Upper lobe of left lung (tissue), 6 donors: ENCODE measurements around the gene ASB13. TPM values are rescaled to one million over a fixed set of nuclear protein-coding genes. Genes with fewer than 3 reads are reported as not detected.
"Not testable (repeated sequence)": the region's sequence is repeated elsewhere in the genome, so short reads cannot be mapped to it uniquely, and the experiment has no call there.

Experiments
- ATAC-seq, 2 donors: fragments of 200-7000 bp; cut with Tn5 transposase; one replicate each; pipeline ENCODE4 v1.9.1; 2022; ENCODE audit warnings: mild to moderate bottlenecking in 2 of 2, moderate library complexity in 2 of 2; ENCODE audit not compliant: low FRiP score in 2 of 2
- DNase-seq, 2 donors: peaks; one replicate each; pipeline ENCODE4 v3.0.0-alpha.2; 2019 to 2020
- H3K27ac ChIP-seq, 4 donors: fragments of 200-600 bp; sonication (generic); one replicate each; pipeline ENCODE4 v1.5.1; 2016 to 2019
- H3K27me3 ChIP-seq, 4 donors: fragments of 200-600 bp; sonication (generic); one replicate each; pipeline ENCODE4 v1.5.1; 2017 to 2019
- H3K36me3 ChIP-seq, 4 donors: fragments of 200-600 bp; sonication (generic); one replicate each; pipeline ENCODE4 v1.5.1; 2016 to 2019
- H3K4me1 ChIP-seq, 4 donors: fragments of 200-600 bp; sonication (generic); one replicate each; pipeline ENCODE4 v1.5.1; 2018 to 2019
- H3K4me3 ChIP-seq, 4 donors: fragments of 200-600 bp; sonication (generic); one replicate each; pipeline ENCODE4 v1.5.1; 2017 to 2019; ENCODE audit warnings: mild to moderate bottlenecking in 2 of 4, moderate library complexity in 1 of 4
- H3K9me3 ChIP-seq, 4 donors: fragments of 200-600 bp; sonication (generic); one replicate each; pipeline ENCODE4 v1.5.1; 2018 to 2019
- EP300 ChIP-seq, 4 donors: sonication (generic); formaldehyde crosslinking; IDR thresholded peaks; one replicate each; pipeline ENCODE4 v1.5.1; 2017; ENCODE audit warnings: antibody characterized with exemption in 4 of 4, control low read depth in 2 of 4
- POLR2A ChIP-seq, 4 donors: fragments of 450-650 bp; IDR thresholded peaks; one replicate each; pipeline ENCODE4 v1.5.1; 2016 to 2017; ENCODE audit warnings: antibody characterized with exemption in 4 of 4, mild to moderate bottlenecking in 2 of 4
- POLR2AphosphoS5 ChIP-seq, 2 donors: sonication (generic); formaldehyde crosslinking; IDR thresholded peaks; one replicate each; pipeline ENCODE4 v1.5.1; 2017; ENCODE audit warnings: antibody characterized with exemption in 2 of 2
- WGBS, 2 donors: methylation state at CpG; one replicate each; pipeline ENCODE4 v1.1.5; 2017 to 2018; 5-methylcytosine and 5-hydroxymethylcytosine counted together
- total RNA-seq, 6 donors: library from RNA; depleted of rRNA in 4 of 6; stranded (reverse); fragments of >200 nt in 4 of 6; gene quantifications; one replicate each; pipeline versions ENCODE4 v1.1.0 to v1.2.1, GENCODE V29; 2016 to 2021
- TF ChIP-seq, protein P1 (sequence below), 6 experiments: fragments of 450-650 bp in 4 of 6; fragments of 200-600 bp in 2 of 6; sonication (generic) in 2 of 6; IDR thresholded peaks; one replicate each; pipeline ENCODE4 v1.5.1; 2016 to 2019; ENCODE audit warnings: antibody characterized with exemption in 6 of 6
- donor health status: DM: no; HTN: no; CAD: no; lungs with moderate emphysema.
- donor health status: DM: no; HTN: yes; CAD: no; lungs with severe emphysema.

The ASB13 gene
- total RNA-seq, 6 donors from 2014 or later = 6.3 to 32.5 (median 18.2) TPM

DNA sequence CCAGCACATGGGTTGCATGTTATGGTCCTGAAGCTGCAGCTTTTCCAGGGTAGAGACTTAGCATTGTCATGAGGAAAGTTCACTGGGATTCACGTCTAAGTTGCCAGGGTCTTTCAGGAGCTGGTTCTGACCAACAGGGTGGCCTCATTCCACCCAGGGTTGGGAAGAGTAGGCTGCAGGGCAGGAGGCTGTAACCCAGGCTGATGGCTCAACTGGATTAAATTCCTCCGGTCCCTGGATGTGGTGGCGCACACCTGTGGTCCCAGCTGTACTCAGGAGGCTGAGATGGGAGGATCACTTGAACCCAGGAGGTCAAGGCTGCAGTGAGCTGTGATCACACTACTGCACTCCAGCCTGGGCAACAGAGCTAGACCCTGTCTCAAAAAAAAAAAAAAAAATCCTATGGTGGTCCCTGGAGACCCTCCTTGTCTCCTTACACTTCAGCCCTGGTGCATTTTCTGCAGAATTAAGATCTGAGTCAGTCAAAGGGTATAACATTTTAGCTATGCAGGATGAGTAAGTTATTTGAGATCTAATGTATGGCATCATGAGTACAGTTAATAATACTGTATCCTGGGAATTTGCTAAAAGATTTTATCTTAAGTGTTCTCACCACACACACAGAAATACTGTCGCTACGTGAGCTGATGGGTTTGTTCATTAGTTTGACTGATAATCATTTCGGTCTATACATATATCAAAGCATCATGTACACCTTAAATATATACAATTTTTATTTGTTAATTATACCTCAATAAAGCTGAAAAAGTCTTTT is 44.0 kb downstream of the ASB13 start:
- Histone ChIP-seq H3K4me1 (peaks cover 0 to 9% (median 4%) of the 10 kb centered on the region in 4 donors), H3K9me3 (no peaks in the 10 kb centered on the region), H3K4me3 (no peak overlapping the region), H3K36me3 (no peaks in the 10 kb centered on the region), H3K27ac (no peak overlapping the region), H3K27me3 (no peaks in the 10 kb centered on the region)
- 86 to 91% methylated on average over 6 of the region's 6 CpGs for WGBS, 2 donors
- no peak for DNase-seq
- TF ChIP-seq, protein P1, sequence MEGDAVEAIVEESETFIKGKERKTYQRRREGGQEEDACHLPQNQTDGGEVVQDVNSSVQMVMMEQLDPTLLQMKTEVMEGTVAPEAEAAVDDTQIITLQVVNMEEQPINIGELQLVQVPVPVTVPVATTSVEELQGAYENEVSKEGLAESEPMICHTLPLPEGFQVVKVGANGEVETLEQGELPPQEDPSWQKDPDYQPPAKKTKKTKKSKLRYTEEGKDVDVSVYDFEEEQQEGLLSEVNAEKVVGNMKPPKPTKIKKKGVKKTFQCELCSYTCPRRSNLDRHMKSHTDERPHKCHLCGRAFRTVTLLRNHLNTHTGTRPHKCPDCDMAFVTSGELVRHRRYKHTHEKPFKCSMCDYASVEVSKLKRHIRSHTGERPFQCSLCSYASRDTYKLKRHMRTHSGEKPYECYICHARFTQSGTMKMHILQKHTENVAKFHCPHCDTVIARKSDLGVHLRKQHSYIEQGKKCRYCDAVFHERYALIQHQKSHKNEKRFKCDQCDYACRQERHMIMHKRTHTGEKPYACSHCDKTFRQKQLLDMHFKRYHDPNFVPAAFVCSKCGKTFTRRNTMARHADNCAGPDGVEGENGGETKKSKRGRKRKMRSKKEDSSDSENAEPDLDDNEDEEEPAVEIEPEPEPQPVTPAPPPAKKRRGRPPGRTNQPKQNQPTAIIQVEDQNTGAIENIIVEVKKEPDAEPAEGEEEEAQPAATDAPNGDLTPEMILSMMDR (IDR thresholded peaks at IDR 0.05) = no peak
- TF ChIP-seq EP300 (IDR thresholded peaks at IDR 0.05) = no peak
- TF ChIP-seq POLR2AphosphoS5 (IDR thresholded peaks at IDR 0.05) = no peak
- TF ChIP-seq POLR2A (IDR thresholded peaks at IDR 0.05) = no peak
- ATAC-seq = no peak

DNA sequence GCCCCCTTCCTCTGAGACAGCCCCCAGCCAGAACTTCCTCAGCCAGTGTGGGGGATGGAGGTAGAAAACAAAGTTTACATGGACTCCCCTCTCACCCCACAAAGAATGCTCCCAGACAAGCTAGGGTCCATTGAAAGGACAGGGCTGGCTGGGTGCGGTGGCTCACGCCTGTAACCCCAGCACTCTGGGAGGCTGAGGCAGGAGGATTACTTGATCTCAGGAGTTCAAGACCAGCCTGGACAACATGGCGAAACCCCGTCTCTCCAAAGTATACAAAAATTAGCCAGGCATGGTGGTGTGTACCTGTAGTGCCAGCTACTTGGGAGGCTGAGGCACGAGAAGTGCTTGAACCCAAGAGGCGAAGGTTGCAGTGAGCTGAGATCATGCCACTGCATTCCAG is 45.0 kb downstream of the ASB13 start:
- WGBS, 2 donors = 71 to 91% methylated on average over 3 to 6 of the region's 6 CpGs
- H3K36me3 ChIP-seq, H3K4me1 ChIP-seq, H3K9me3 ChIP-seq, DNase-seq, ATAC-seq, H3K27ac ChIP-seq, H3K4me3 ChIP-seq, H3K27me3 ChIP-seq: not testable (repeated sequence)

DNA sequence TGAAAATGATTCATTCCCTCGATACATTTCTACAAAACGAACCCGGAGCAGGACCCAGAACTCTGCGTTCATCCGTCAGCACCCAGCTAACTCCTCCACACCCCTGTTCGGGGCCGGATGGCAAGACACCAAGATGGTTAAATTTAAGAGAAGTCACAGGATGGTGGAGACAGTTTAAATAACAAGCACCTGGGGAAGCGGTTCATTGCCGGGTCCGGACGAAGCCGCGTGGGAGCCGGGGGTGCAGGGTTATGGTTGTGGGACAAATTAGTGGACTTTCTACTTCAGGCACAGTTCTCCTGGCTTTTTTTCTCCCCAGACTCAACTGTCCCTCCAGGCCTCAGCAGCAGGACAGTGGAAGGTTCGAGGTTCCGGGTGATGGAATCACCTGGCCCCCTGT is 45.4 kb downstream of the ASB13 start:
- H3K4me3 ChIP-seq = no peak overlapping the region
- peaks cover 0 to 9% (median 4%) of the 10 kb centered on the region in 4 donors for H3K4me1 ChIP-seq
- H3K27ac ChIP-seq = no peak overlapping the region
- DNase-seq (no peak), ATAC-seq (no peak)
- 89% methylated on average over 16 of the region's 16 CpGs for WGBS, 2 donors
- H3K9me3 ChIP-seq = no peaks in the 10 kb centered on the region
- no peaks in the 10 kb centered on the region for H3K36me3 ChIP-seq
- no peaks in the 10 kb centered on the region for H3K27me3 ChIP-seq
- no peak for TF ChIP-seq POLR2AphosphoS5 (IDR thresholded peaks at IDR 0.05)
- TF ChIP-seq EP300 (IDR thresholded peaks at IDR 0.05) = no peak
- no peak for TF ChIP-seq POLR2A (IDR thresholded peaks at IDR 0.05)
- TF ChIP-seq, protein P1 (IDR thresholded peaks at IDR 0.05) = no peak

DNA sequence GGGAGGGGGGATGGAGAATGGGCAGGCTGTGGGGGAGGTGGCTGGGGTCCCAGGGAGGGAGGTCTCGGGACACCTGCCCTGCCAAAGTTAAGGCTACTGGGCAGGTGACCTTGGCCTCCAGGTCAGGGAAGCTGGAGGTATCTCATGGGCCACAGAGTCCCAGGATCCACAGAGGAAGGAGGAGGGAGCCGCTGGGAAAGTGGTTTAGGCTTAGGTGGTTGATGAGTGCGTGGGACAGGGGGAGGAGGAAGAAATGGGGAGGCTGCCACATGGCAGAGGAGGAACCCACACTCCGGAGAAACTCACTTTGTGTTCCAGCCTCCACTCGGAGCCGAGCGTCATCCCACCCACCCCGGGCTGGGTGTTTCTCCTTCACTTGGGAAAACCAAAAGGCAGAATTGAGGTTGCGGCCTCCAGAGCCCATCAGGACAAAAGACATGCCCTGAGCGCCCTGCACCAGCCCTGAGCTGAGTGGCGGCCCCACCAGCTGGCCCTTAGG is 46.1 kb downstream of the ASB13 start:
- Histone ChIP-seq H3K4me3 (no peak overlapping the region), H3K27me3 (no peaks in the 10 kb centered on the region), H3K27ac (no peak overlapping the region), H3K9me3 (no peaks in the 10 kb centered on the region), H3K4me1 (peaks cover 0 to 9% (median 4%) of the 10 kb centered on the region in 4 donors), H3K36me3 (no peaks in the 10 kb centered on the region)
- ATAC-seq (peak in 1 of 2 donors; percentile 5), DNase-seq (no peak)
- no peak for TF ChIP-seq EP300 (IDR thresholded peaks at IDR 0.05)
- WGBS, 2 donors = 74 to 92% methylated on average over 8 to 11 of the region's 11 CpGs

DNA sequence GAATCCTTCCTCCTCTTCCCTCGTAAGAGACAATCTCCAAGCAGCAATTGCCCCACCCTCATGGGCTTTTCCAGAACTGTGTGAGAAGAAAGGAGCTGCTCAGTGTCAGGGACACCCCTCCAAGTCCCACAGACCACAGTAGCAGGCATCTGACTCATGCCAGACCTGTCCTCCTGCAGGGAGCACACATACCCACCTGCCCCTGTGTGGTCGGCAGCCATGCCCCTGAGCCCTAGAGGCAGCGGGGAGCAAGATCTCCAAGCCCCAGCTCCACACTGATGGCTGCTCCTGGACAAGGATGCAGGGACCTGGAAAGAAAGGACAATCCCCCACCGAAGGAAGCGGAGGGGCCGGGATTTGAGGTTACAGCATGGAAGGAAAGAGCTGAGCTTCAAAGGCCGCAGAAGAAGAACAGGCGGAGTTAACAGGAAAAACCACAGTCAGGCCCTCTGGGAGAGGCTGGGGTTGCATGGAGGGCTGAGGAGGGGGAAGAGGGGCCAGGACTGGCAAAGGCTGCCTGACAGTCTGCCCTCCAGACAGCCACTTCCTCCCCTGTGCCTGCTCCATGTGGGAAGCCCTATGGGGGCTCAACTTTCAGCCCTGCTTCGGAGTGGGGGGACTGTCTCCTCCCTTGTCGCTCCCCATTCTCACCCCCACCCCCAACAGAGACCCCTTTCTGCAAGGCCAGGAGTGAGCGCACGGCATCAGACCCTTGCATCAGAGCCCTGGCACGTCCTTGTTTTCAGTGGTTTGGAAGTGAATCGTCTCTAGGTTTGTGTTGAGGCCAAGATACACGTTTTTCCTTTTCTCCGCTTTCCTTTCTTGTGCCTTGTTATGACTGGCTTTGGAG is 46.8 kb downstream of the ASB13 start:
- ATAC-seq (peak in 1 of 2 donors; percentile 43), DNase-seq (no peak)

More for the DNA sequence above, 46.8 kb downstream of the ASB13 start:
- no peak for TF ChIP-seq POLR2A (IDR thresholded peaks at IDR 0.05)
- TF ChIP-seq, protein P1 (IDR thresholded peaks at IDR 0.05) = no peak
- no peak for TF ChIP-seq EP300 (IDR thresholded peaks at IDR 0.05)
- no peak for TF ChIP-seq POLR2AphosphoS5 (IDR thresholded peaks at IDR 0.05)
- 64 to 78% methylated on average over 16 of the region's 16 CpGs for WGBS, 2 donors
- Histone ChIP-seq H3K27ac (no peak overlapping the region), H3K27me3 (no peaks in the 10 kb centered on the region), H3K9me3 (no peaks in the 10 kb centered on the region), H3K4me3 (no peak overlapping the region), H3K4me1 (peaks cover 0 to 9% (median 4%) of the 10 kb centered on the region in 4 donors), H3K36me3 (no peaks in the 10 kb centered on the region)
